Neural cell (in vitro differentiated cells): ENCODE data around the gene LSM4. TPM values are rescaled to one million over a fixed set of nuclear protein-coding genes. Genes with fewer than 3 reads are reported as not detected.

Source experiments
- H2AFZ ChIP-seq: fragments of 200-600, 300-800 bp; sonication (generic), shearing (Covaris generic); 2 replicates; pipeline ENCODE4 v1.6.0; 2014; ENCODE audit warnings: low read depth, mild to moderate bottlenecking, antibody characterized with exemption, low read length, moderate library complexity
- H3F3A ChIP-seq: fragments of 200-600 bp; shearing (Covaris generic); 2 replicates; pipeline ENCODE4 v1.6.1; 2016; ENCODE audit warnings: mild to moderate bottlenecking, moderate library complexity, mixed read lengths, antibody characterized with exemption, low read length; ENCODE audit not compliant: insufficient read depth, poor library complexity, severe bottlenecking
- H3K27ac ChIP-seq: fragments of 200-600, 300-800 bp; sonication (generic), shearing (Covaris generic); 2 replicates; pipeline ENCODE4 v1.5.1; 2014; ENCODE audit warnings: mild to moderate bottlenecking, low read length, moderate library complexity
- H3K27me3 ChIP-seq: fragments of 300-800, 200-600 bp; sonication (generic), shearing (Covaris generic); 2 replicates; pipeline ENCODE4 v1.6.0; 2014; ENCODE audit warnings: mild to moderate bottlenecking, low read depth, low read length, moderate library complexity; ENCODE audit not compliant: insufficient read depth
- H3K36me3 ChIP-seq: fragments of 300-800, 200-600 bp; sonication (generic), shearing (Covaris generic); 2 replicates; pipeline ENCODE4 v1.5.1; 2014; ENCODE audit warnings: mild to moderate bottlenecking, antibody characterized with exemption, low read length, moderate library complexity; ENCODE audit not compliant: insufficient read depth
- H3K4me2 ChIP-seq: fragments of 300-800, 200-600 bp; sonication (generic), shearing (Covaris generic); 2 replicates; pipeline ENCODE4 v1.6.0; 2014; ENCODE audit warnings: mild to moderate bottlenecking, low read length
- H3K4me3 ChIP-seq: fragments of 300-800, 200-600 bp; sonication (generic), shearing (Covaris generic); 2 replicates; pipeline ENCODE4 v1.5.1; 2014; ENCODE audit warnings: mild to moderate bottlenecking, low read length, moderate library complexity
- H3K79me2 ChIP-seq: fragments of 200-600 bp; shearing (Covaris generic); replicated peaks from 2 replicates; pipeline ENCODE4 v1.6.0; 2014; ENCODE audit warnings: mild to moderate bottlenecking, low read length, moderate library complexity; ENCODE audit not compliant: insufficient read depth
- H3K9ac ChIP-seq: fragments of 300-800, 200-600 bp; sonication (generic), shearing (Covaris generic); 2 replicates; pipeline ENCODE4 v1.6.1; 2016; ENCODE audit warnings: mild to moderate bottlenecking, low read length, mixed read lengths
- H3K9me2 ChIP-seq: fragments of 200-600 bp; shearing (Covaris generic); 2 replicates; pipeline ENCODE4 v1.6.1; 2016; ENCODE audit warnings: mild to moderate bottlenecking, low read length, mixed read lengths; ENCODE audit not compliant: insufficient read depth
- H3K9me3 ChIP-seq: fragments of 200-600, 300-800 bp; sonication (generic), shearing (Covaris generic); 2 replicates; pipeline ENCODE4 v1.6.1; 2016; ENCODE audit warnings: mild to moderate bottlenecking, mixed run types, low read length, moderate library complexity, mixed read lengths
- H4K20me1 ChIP-seq: fragments of 200-600 bp; shearing (Covaris generic); 2 replicates; pipeline ENCODE4 v1.6.1; 2016; ENCODE audit warnings: mild to moderate bottlenecking, mixed run types; ENCODE audit not compliant: insufficient read depth
- EP300 ChIP-seq: fragments of 450-650 bp; conservative IDR thresholded peaks from 2 replicates; pipeline ENCODE4 v1.6.1; 2014; ENCODE audit warnings: antibody characterized with exemption, mild to moderate bottlenecking, moderate library complexity; ENCODE audit not compliant: poor library complexity, severe bottlenecking
- EZH2 ChIP-seq: fragments of 200-600, 300-800 bp; shearing (Covaris generic), sonication (generic); IDR thresholded peaks from 2 replicates; pipeline ENCODE4 v1.6.1; 2014; ENCODE audit warnings: antibody characterized with exemption, low read length, borderline replicate concordance, mild to moderate bottlenecking; ENCODE audit not compliant: insufficient read depth, poor library complexity, severe bottlenecking
- MXI1 ChIP-seq: fragments of 450-650 bp; conservative IDR thresholded peaks from 2 replicates; pipeline ENCODE4 v1.6.1; 2014; ENCODE audit warnings: antibody characterized with exemption, mild to moderate bottlenecking; ENCODE audit not compliant: poor library complexity, severe bottlenecking
- POLR2AphosphoS5 ChIP-seq: IDR thresholded peaks from 2 replicates; pipeline ENCODE4 v1.6.1; 2012
- RAD21 ChIP-seq: fragments of 450-650 bp; conservative IDR thresholded peaks from 2 replicates; pipeline ENCODE4 v1.6.1; 2014; ENCODE audit warnings: antibody characterized with exemption, mild to moderate bottlenecking, moderate library complexity
- SMC3 ChIP-seq: fragments of 450-650 bp; conservative IDR thresholded peaks from 2 replicates; pipeline ENCODE4 v1.6.1; 2014; ENCODE audit warnings: antibody characterized with exemption, mild to moderate bottlenecking, moderate library complexity; ENCODE audit not compliant: poor library complexity
- TAF1 ChIP-seq: IDR thresholded peaks from 2 replicates; pipeline ENCODE4 v1.6.1; 2012; ENCODE audit warnings: low read depth
- polyA plus RNA-seq: library from polyadenylated mRNA; depleted of rRNA; stranded (reverse); fragments of >200 nt; gene quantifications from 2 replicates; pipeline ENCODE4 v1.2.3, GENCODE V29; 2014
- TF ChIP-seq, protein P1 (sequence below): IDR thresholded peaks from 2 replicates; pipeline ENCODE4 v1.6.1; 2012; ENCODE audit warnings: borderline replicate concordance
- TF ChIP-seq, protein P2 (sequence below): fragments of 450-650 bp; IDR thresholded peaks from 2 replicates; pipeline ENCODE4 v1.5.1; 2014; ENCODE audit warnings: antibody characterized with exemption, mild to moderate bottlenecking, moderate library complexity; ENCODE audit not compliant: poor library complexity, severe bottlenecking

LSM4 gene
- polyA plus RNA-seq, 1 donor from 2014 or later = 382 TPM

DNA sequence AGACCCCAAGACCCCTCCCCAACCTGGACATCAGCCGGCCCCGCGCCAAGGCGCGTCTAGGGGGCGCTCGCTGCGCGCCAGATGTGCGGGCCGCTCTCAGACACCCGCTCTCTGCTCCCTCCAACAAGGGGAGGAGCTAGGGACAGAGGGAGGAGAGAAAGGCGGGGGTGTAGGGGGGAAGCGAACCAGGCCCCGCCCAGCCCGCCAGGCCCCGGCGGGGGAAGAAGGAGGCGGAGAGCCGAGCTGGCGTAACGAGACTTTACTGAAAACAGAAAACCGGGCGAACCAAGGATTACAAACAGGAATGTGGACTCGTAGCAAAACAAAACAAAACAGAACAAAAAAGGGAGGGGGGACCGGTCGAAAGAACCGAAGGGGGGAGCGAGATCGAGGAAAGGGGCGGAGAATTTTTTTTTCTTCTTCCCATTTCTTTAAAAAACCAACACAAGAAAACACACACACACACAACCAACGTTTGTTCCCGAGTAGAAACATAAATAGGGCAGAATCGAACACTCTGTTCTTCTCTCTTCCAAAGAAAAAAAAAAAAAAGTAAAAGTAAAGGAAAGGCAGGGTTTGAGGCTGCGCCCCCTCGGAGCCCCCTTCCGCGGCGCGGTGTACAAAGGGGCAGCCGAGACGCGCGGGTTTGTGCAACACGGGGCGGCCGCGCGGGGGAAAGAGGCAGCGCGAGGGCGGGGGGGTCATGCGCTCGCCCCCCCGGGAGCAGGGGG lies 43.2 kb downstream of the LSM4 start:
- Histone ChIP-seq H4K20me1 (peaks cover 41% of the 10 kb centered on the region), H3K4me3 (peak overlapping the region; percentile 100), H3K36me3 (peaks cover 10% of the 10 kb centered on the region), H3F3A (peaks cover 5% of the 10 kb centered on the region), H3K4me2 (peak overlapping the region; percentile 63), H3K9ac (peak overlapping the region; percentile 99), H3K9me3 (no peaks in the 10 kb centered on the region), H2AFZ (no peak overlapping the region), H3K9me2 (no peaks in the 10 kb centered on the region), H3K27ac (peak overlapping the region; percentile 94), H3K79me2 (peaks cover 54% of the 10 kb centered on the region), H3K27me3 (no peaks in the 10 kb centered on the region)
- TF ChIP-seq RAD21 = peak; percentile 94
- TF ChIP-seq, protein P1, sequence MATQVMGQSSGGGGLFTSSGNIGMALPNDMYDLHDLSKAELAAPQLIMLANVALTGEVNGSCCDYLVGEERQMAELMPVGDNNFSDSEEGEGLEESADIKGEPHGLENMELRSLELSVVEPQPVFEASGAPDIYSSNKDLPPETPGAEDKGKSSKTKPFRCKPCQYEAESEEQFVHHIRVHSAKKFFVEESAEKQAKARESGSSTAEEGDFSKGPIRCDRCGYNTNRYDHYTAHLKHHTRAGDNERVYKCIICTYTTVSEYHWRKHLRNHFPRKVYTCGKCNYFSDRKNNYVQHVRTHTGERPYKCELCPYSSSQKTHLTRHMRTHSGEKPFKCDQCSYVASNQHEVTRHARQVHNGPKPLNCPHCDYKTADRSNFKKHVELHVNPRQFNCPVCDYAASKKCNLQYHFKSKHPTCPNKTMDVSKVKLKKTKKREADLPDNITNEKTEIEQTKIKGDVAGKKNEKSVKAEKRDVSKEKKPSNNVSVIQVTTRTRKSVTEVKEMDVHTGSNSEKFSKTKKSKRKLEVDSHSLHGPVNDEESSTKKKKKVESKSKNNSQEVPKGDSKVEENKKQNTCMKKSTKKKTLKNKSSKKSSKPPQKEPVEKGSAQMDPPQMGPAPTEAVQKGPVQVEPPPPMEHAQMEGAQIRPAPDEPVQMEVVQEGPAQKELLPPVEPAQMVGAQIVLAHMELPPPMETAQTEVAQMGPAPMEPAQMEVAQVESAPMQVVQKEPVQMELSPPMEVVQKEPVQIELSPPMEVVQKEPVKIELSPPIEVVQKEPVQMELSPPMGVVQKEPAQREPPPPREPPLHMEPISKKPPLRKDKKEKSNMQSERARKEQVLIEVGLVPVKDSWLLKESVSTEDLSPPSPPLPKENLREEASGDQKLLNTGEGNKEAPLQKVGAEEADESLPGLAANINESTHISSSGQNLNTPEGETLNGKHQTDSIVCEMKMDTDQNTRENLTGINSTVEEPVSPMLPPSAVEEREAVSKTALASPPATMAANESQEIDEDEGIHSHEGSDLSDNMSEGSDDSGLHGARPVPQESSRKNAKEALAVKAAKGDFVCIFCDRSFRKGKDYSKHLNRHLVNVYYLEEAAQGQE = no peak
- TF ChIP-seq SMC3 = peak; percentile 87
- TF ChIP-seq TAF1 = peak; percentile 58
- TF ChIP-seq EP300 = peak; percentile 3
- TF ChIP-seq POLR2AphosphoS5 = peak; percentile 87
- TF ChIP-seq, protein P2, sequence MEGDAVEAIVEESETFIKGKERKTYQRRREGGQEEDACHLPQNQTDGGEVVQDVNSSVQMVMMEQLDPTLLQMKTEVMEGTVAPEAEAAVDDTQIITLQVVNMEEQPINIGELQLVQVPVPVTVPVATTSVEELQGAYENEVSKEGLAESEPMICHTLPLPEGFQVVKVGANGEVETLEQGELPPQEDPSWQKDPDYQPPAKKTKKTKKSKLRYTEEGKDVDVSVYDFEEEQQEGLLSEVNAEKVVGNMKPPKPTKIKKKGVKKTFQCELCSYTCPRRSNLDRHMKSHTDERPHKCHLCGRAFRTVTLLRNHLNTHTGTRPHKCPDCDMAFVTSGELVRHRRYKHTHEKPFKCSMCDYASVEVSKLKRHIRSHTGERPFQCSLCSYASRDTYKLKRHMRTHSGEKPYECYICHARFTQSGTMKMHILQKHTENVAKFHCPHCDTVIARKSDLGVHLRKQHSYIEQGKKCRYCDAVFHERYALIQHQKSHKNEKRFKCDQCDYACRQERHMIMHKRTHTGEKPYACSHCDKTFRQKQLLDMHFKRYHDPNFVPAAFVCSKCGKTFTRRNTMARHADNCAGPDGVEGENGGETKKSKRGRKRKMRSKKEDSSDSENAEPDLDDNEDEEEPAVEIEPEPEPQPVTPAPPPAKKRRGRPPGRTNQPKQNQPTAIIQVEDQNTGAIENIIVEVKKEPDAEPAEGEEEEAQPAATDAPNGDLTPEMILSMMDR = peak; percentile 99
- TF ChIP-seq MXI1 = no peak
- TF ChIP-seq EZH2 = no peak

- Histone ChIP-seq H4K20me1 (peaks cover 46% of the 10 kb centered on the region), H3K4me3 (peak overlapping the region; percentile 100), H3K79me2 (peaks cover 59% of the 10 kb centered on the region), H3K9me3 (no peaks in the 10 kb centered on the region), H3K9ac (peak overlapping the region; percentile 99), H3K27ac (no peak overlapping the region), H2AFZ (no peak overlapping the region), H3K9me2 (no peaks in the 10 kb centered on the region), H3K4me2 (peak overlapping the region; percentile 63), H3K27me3 (no peaks in the 10 kb centered on the region), H3K36me3 (peaks cover 15% of the 10 kb centered on the region), H3F3A (peaks cover 5% of the 10 kb centered on the region)
- TF ChIP-seq, protein P2 = no peak
- TF ChIP-seq SMC3 (no peak), POLR2AphosphoS5 (no peak), MXI1 (no peak)
These were observed 43.7 kb downstream of the LSM4 start for GRCh38 chr19:18279266-18279515.
